LNCAP (cell line): ENCODE data around the gene TMEM41B.

Experiments used
- TF ChIP-seq, protein P1 (sequence below): fragments of 450-650 bp; IDR thresholded peaks from 2 replicates; pipeline ENCODE4 v1.5.1; 2017; ENCODE audit warnings: mild to moderate bottlenecking

Gene TMEM41B

DNA sequence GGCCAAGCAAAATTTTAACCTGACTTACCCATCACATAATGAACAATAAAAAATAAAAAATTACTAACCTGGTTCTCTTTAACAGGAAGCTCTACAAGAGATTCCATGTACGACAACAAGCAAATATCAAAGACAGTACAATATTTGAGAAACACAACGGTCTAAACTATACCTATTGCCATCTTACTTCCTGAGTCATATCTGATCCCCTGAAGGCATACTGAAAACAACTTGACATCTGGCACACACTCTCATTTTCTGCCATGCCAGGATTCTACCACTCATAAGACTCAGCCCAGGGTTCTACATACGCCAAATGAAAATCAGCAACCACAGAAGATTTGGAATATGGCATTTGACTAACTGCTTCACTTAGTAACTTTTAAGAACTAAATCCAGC, 63.1 kb downstream of the TMEM41B start:
- TF ChIP-seq, protein P1, sequence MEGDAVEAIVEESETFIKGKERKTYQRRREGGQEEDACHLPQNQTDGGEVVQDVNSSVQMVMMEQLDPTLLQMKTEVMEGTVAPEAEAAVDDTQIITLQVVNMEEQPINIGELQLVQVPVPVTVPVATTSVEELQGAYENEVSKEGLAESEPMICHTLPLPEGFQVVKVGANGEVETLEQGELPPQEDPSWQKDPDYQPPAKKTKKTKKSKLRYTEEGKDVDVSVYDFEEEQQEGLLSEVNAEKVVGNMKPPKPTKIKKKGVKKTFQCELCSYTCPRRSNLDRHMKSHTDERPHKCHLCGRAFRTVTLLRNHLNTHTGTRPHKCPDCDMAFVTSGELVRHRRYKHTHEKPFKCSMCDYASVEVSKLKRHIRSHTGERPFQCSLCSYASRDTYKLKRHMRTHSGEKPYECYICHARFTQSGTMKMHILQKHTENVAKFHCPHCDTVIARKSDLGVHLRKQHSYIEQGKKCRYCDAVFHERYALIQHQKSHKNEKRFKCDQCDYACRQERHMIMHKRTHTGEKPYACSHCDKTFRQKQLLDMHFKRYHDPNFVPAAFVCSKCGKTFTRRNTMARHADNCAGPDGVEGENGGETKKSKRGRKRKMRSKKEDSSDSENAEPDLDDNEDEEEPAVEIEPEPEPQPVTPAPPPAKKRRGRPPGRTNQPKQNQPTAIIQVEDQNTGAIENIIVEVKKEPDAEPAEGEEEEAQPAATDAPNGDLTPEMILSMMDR: no peak

DNA sequence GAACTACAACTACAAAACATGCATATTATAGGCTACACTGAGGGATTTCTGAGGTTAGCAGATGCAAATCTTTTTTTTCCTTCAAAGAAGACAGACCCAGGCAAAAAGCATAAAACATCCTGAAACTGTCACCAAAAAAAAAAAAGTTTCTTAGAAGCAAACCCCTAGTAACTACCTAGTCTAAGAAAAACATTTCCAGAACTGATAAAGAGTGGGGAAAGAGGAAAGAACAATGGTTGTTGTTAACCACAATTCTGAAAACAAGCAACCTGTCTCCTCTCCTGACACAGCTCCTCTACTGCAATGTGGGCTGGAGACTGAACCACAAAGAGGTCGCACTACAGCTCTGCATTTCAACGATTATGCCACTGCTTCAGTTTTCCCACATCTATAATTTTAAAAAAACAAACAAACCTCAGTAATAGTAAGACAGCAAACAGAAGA, 64.2 kb downstream of the TMEM41B start:
- TF ChIP-seq, protein P1: no peak

DNA sequence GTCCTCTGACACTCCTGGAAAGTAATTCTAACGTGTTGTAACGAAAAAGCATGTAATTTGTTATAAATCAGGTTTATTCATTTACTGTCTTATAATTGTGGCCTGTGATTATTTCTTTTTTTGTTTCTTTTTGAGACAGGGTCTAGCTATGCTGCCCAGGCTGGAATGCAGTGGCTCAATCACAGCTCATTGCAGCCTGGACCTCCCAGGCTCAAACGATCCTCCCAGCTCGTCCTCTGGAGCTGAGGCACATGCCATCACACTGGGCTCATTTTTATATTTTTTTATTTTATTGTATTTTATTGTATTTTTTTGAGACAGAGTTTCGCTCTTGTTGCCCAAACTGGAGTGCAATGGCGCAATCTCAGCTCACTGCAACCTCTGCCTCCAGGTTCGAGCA, 65.1 kb downstream of the TMEM41B start:
- TF ChIP-seq, protein P1: no peak

DNA sequence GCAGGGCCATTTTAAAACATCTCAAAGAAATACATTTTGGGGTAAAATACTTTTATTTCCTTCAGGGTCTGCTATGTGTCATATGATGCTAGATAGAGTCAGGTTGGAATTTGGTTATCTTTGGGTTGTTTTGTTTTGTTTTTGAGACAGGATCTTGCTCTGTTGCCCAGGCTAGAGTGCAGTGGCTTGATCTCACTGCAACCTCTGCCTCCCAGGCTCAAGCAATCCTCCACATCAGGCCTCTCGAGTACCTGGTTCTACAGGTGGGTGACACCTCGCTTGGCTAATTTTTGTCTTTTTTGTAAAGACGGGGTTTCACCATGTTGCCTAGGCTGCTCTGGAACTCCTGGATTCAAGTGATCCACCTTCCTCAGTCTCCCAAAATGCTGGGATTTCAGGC, 66.5 kb downstream of the TMEM41B start:
- TF ChIP-seq, protein P1: no peak

DNA sequence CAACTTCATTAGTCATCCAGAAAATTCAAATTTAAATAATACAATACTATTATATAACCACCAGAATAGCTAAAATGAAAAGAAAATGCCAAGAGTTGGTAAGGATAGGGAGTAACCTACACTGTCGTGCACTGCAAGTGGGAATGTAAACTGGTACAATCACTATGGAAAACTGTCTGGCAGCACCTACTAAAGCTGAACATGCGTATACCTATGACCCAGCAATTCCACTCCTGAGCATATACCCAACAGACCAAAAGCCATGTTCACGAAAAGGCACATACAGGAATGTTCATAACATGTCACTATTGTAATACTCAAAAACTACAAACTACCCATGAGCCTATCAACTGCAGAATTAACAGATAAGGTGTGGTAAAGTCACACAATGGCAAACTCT, 81.9 kb downstream of the TMEM41B start:
- TF ChIP-seq, protein P1: no peak

DNA sequence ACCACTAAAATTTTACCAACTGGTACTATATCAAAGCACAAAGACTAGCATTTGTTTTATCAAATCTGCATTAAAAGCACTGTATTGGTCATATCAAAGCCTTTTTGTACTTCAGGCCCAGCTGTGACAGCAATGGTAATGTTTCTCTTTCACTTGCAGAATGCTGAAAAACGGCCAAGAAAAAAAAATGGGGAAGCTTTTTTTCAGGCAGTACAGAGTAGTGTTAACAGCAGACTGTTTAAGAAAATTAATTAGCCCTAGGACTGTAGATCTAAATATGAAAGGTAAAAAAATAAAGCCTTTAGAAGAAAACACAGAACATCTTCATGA, 82.6 kb downstream of the TMEM41B start:
- TF ChIP-seq, protein P1: no peak
